T-helper 9 cell (primary cell): ENCODE results near the gene GRK6.

ENCODE experiments used
- DNase-seq: peaks from one replicate; pipeline ENCODE4 v3.0.0-alpha.2; 2020

GRK6 gene

DNA sequence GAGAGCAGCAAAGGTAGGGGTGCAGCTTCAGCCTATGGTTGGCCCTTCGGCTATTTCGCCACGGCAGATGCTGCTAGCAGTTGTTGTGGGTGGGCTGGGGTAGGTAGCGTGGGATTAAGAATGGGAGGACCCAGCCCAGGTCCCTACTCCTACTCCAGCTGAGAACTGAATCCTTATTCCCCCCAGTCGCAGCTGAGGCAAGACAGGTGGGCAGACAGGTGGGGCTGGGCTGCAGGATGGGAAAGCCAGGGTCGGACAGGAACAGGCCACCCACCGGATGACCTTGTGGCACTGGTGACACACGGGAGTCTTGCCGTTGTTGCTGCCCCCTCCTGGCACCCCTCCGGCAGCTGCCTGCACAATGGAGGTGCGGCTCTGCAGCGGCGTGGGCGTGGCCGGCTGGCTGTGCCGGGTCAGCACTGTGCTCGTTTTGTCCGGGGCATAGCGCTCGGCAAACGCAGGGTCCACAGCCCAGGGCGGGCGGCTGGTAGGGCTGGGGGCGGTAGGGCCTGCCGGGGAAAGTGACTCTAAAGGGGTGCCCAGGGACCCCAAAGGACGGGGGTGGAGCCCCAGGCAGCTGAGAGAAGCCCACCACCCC, 62.7 kb downstream of the GRK6 start:
- DNase-seq, result no peak

DNA sequence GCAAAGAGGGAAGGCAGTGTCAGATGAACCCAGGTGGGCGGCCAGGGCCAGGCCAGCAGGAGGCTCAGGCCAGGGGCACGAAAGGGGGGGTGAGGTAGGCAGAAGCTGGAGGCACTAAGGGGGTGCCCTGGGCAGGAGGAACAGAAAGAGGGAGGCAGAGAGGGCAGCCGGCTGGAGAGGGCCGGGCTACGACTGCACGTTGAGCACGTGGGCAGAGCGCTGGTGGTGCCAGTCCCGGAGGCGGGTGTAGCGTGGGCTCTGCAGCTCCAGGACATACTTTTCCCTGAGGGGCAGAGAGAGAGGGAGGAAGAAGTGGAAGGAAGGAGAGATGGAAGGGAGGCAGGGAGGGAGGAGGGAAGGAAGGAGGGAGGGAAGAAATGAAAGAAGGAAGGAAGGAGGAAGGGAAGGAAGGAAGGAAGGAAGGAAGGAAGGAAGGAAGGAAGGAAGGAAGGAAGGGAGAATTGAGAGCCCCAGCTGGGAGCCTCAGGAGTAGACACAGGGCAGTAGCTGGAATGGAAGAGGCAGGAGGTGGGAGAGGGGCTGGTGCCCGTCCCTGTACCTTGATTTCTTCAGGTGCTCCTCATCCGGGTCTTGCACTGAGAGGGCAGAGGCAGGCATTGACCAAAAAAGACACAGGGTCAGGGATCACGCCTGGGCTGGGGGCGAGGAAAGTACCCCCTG, 64.0 kb downstream of the GRK6 start:
- no peak for DNase-seq

DNA sequence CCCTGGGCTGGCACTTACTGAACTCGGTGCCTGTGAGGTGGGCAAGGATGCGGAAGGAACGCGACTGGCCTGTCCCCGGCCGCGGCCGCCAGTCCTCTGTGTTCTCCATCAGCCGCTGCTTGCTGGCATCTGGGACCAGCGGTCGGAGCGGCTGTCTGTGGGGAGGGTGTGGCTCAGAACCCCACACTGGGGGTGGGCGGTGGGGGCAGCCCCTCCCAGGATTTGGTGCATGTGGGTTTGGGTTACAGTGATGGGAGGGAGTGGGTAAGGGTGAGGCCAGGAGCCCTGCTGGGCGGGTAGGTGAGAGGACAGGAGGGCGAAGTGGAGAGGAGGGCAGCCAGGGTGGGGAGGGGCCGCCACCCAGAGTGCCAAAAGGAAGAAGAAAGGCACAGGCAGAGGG, 64.5 kb downstream of the GRK6 start:
- DNase-seq, result no peak

DNA sequence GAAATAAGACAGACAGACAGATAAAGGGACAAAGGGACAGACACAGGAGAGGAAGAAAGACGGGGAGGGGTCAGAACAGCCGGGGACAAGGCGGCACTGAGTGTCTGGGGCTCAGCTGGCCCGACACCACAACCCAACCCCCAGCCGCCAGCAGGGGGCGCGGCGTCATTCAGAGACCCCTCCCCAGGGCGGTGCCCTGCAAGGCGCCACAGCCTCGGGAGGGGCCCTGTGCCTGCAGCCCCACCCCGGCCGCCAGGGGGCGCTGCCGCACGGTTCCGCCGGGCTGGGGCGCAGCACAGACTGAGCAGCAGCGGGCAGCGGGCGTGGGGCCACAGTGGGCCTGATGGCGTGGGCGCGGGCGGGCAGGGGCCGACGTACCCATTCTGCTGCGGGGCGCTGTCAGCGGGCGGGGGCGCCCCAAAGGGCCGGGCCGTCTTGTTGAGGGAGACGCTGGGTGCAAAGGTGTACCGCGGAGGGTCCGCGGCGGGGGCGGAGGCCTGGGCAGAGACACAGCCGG, 65.0 kb downstream of the GRK6 start:
- DNase-seq, result no peak

DNA sequence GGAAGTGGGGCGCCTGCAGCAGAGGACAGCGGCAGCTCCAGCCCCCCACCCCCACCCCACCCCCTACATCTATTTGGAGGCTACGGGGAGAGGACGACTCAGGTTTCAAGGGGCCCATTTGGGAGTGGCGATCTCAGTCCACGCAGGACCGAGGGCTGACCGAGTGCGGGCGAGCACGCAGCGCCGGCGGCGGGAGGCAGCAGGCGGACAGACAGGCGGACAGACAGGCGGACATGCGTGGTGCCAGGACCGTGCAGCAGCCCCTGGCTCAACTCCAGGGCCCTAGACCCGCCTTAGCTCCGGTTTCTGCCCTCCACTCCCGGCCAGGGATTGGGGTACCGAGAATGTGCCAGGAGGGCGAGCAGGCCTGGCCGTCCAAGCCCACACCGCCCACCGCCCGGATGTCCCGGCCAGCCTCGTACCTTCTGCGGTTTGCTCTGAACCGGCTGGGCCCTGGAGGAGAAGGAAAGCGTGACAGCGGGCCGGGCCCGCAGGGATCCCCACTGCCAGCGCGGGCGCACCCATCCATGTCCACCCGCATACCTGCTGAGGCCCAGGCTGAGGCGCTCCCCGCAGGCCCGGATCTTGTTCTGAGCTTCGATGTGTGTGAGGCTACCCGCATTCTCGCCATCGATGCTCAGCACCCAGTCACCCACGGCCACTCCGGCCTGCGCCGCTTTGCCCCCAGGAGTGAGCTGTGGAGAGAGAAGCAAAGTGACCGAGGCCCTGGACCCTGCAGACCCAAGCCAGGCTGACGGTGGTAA, 65.7 kb downstream of the GRK6 start:
- DNase-seq, result no peak
